K562 (cell line): Measurements from ENCODE around the gene ZNF433. TPM values are rescaled to one million over a fixed set of nuclear protein-coding genes. Genes with fewer than 3 reads are reported as not detected.

ENCODE experiments used
- ADNP ChIP-seq: fragments of 200-800 bp; sonication (Bioruptor generic); IDR thresholded peaks from 2 replicates; pipeline ENCODE4 v1.6.1; 2016; ENCODE audit warnings: missing genetic modification characterization, missing compliant biosample characterization
- ATF3 ChIP-seq, 2 experiments: fragments of 450-650 bp in 1 of 2; sonication (generic) in 1 of 2; formaldehyde crosslinking in 1 of 2; IDR thresholded peaks in 1 of 2; conservative IDR thresholded peaks in 1 of 2; 2 replicates each; pipeline versions ENCODE4 v1.6.1 to v1.8.1; 2016 to 2023; ENCODE audit warnings: mild to moderate bottlenecking in 2 of 2, moderate library complexity in 2 of 2, inconsistent platforms in 1 of 2, missing genetic modification reagents in 1 of 2
- BCL6 ChIP-seq: fragments of 250-450 bp; sonication (Bioruptor Pico); IDR thresholded peaks from 2 replicates; pipeline ENCODE4 v1.4.0; 2020
- BCOR ChIP-seq: fragments of 450-650 bp; IDR thresholded peaks from 2 replicates; pipeline ENCODE4 v1.6.1; 2016
- HMG20A ChIP-seq: fragments of 450-650 bp; formaldehyde crosslinking; conservative IDR thresholded peaks from 2 replicates; pipeline ENCODE4 v1.4.0; 2020; ENCODE audit warnings: mild to moderate bottlenecking, mixed read lengths
- MIER1 ChIP-seq: fragments of 450-650 bp; IDR thresholded peaks from 2 replicates; pipeline ENCODE4 v1.6.1; 2016; ENCODE audit warnings: antibody characterized with exemption, mild to moderate bottlenecking, low read depth
- NFRKB ChIP-seq: fragments of 450-650 bp; IDR thresholded peaks from 2 replicates; pipeline ENCODE4 v1.6.1; 2016; ENCODE audit warnings: low read depth
- POLR2G ChIP-seq: fragments of 200-400 bp; formaldehyde crosslinking; IDR thresholded peaks from 2 replicates; pipeline ENCODE4 v1.6.1; 2017; ENCODE audit warnings: low read depth, mild to moderate bottlenecking, antibody characterized with exemption, low read length, moderate library complexity
- PTBP1 ChIP-seq: fragments of 200-400 bp; formaldehyde crosslinking; IDR thresholded peaks from 2 replicates; pipeline ENCODE4 v1.6.1; 2017; ENCODE audit warnings: low read depth, low read length
- RAD21 ChIP-seq, 2 experiments: fragments of 250-450 bp in 1 of 2; fragments of 450-650 bp in 1 of 2; sonication (Bioruptor Pico) in 1 of 2; formaldehyde crosslinking in 1 of 2; IDR thresholded peaks in 1 of 2; conservative IDR thresholded peaks in 1 of 2; 2 replicates each; pipeline versions ENCODE4 v1.4.0 to v1.8.0; 2020 to 2022; ENCODE audit warnings: mild to moderate bottlenecking in 2 of 2, moderate library complexity in 1 of 2
- RBM15 ChIP-seq: fragments of 200-400 bp; formaldehyde crosslinking; IDR thresholded peaks from 2 replicates; pipeline ENCODE4 v1.6.1; 2018; ENCODE audit warnings: mild to moderate bottlenecking, low read length, moderate library complexity; ENCODE audit not compliant: insufficient read depth
- SMARCB1 ChIP-seq: IDR thresholded peaks from 2 replicates; pipeline ENCODE4 v1.6.1; 2011; ENCODE audit warnings: improper control_type of control experiment, low read depth; ENCODE audit not compliant: insufficient read length
- WHSC1 ChIP-seq: IDR thresholded peaks from one replicate; pipeline ENCODE4 v1.6.1; 2012; ENCODE audit warnings: low read length, control low read depth, inconsistent platforms
- ZBTB1 ChIP-seq: sonication (generic); formaldehyde crosslinking; IDR thresholded peaks from 2 replicates; pipeline ENCODE4 v1.8.1; 2023; ENCODE audit warnings: missing genetic modification reagents, low read depth, mild to moderate bottlenecking, borderline replicate concordance
- ZBTB7A ChIP-seq: IDR thresholded peaks from 2 replicates; pipeline ENCODE4 v1.6.1; 2011; ENCODE audit warnings: low read depth, mild to moderate bottlenecking, low read length, moderate library complexity, borderline replicate concordance; ENCODE audit not compliant: control insufficient read depth
- ZNF232 ChIP-seq: sonication (generic); formaldehyde crosslinking; IDR thresholded peaks from 2 replicates; pipeline ENCODE4 v1.8.0; 2022; ENCODE audit warnings: mild to moderate bottlenecking, missing genetic modification reagents
- ZNF3 ChIP-seq: fragments of 250-450 bp; sonication (Bioruptor Pico); IDR thresholded peaks from 2 replicates; pipeline ENCODE4 v1.5.0; 2021; ENCODE audit warnings: mild to moderate bottlenecking, moderate library complexity
- ZNF445 ChIP-seq: fragments of 250-450 bp; sonication (Bioruptor Pico); IDR thresholded peaks from 2 replicates; pipeline ENCODE4 v1.4.0; 2020; ENCODE audit warnings: low read depth, mild to moderate bottlenecking, moderate library complexity
- ZNF668 ChIP-seq: fragments of 250-450 bp; sonication (Bioruptor Pico); IDR thresholded peaks from 2 replicates; pipeline ENCODE4 v1.8.0; 2022; ENCODE audit warnings: mild to moderate bottlenecking, inconsistent platforms
- ZNF740 ChIP-seq, 3 experiments: fragments of 200-800 bp in 1 of 3; sonication (Bioruptor generic) in 1 of 3; sonication (generic) in 1 of 3; formaldehyde crosslinking in 1 of 3; IDR thresholded peaks; 2 replicates each; pipeline versions ENCODE4 v1.6.1 to v1.8.0; 2016 to 2022; ENCODE audit warnings: mild to moderate bottlenecking in 2 of 3, missing compliant biosample characterization in 2 of 3, missing genetic modification characterization in 2 of 3, missing genetic modification reagents in 1 of 3
- ZNF764 ChIP-seq: fragments of 250-450 bp; sonication (Bioruptor Pico); IDR thresholded peaks from 2 replicates; pipeline ENCODE4 v1.4.0; 2020; ENCODE audit warnings: low read depth, mild to moderate bottlenecking, moderate library complexity
- polyA plus RNA-seq, 8 experiments: library from polyadenylated mRNA; depleted of rRNA in 4 of 8; stranded (reverse) in 5 of 8; unstranded in 3 of 8; fragments of >200 nt; fragmentation: Nextera tagmentation in 2 of 8; fragmentation: Illumina TruSeq in 1 of 8; extraction: Ambion mirVana in 2 of 8; extraction: Trizol in 1 of 8; gene quantifications; 2 replicates each; pipeline versions ENCODE4 v1.2.1 to v1.2.3, GENCODE V29; 2011 to 2014; ENCODE audit warnings: inconsistent platforms in 1 of 8, missing spikeins in 1 of 8
- total RNA-seq, 7 experiments: library from RNA; depleted of rRNA in 6 of 7; stranded (reverse); fragments of >200 nt in 6 of 7; fragmentation: Illumina TruSeq in 2 of 7; extraction: Trizol in 2 of 7; gene quantifications; 2 replicates each; pipeline versions ENCODE4 v1.2.1 to v1.2.3, GENCODE V29; 2011 to 2021; ENCODE audit warnings: low replicate concordance in 1 of 7
- TF ChIP-seq, protein P1 (sequence below): fragments of 450-650 bp; formaldehyde crosslinking; IDR thresholded peaks from 2 replicates; pipeline ENCODE4 v1.4.0; 2020; ENCODE audit warnings: mild to moderate bottlenecking, moderate library complexity
- TF ChIP-seq, protein P2 (sequence below): fragments of 450-650 bp; IDR thresholded peaks from 2 replicates; pipeline ENCODE4 v1.6.1; 2016; ENCODE audit warnings: antibody characterized with exemption

The ZNF433 gene
- total and polyA plus RNA-seq, 9 of the 15 experiments (the other 6 are each of a cell fraction or from before 2014, with no cell fraction given): 2.0 to 4.1 (median 2.9) TPM

DNA sequence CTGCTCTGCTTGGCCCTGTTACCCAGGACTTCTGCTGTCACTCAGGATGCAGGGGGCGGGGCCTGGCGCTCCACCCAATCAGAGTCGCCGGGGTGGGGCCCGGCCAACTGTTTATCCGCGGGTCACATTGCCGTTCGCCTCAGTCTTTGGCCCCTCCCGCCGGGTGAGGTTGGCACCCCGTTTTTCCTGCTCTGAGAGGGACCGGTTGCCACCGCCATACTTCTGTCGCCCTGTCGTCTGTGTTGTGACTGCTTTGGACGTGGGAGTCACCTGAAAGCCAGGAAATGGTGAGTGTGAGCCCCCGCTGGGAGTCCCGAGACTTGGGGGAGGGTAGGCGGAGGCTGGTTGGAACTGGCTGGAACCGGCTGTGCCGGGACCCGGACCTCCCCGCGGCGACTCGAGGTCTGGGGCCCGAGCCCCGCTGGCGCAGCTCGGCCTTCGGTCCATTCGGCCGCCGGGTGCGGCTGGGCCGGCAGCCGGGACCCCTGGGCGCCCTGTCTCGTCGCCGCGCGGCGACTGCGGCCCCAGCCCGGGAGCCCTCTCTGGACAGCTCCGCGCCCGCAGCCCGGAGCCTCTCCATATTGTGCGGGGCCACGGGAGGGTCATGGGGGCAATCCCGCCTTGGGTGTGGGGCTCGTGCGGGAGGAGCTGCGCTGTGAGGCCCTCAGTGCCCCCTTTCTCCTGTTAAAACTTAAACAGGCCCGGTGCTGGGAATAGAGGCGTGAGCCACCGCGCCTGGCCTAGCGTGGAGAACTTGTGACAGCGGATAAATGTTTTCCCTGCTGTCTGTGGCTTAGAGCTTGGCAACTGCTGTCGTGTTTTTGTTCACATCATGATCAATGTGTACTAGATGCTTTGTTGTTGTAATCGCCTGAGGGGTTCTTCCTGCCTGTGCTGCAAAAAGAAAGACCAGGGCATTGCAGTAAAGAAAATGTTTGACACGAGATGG is 29.4 kb upstream of the ZNF433 start, which contains the start of gene ZNF844 (continued):
- TF ChIP-seq, protein P1, sequence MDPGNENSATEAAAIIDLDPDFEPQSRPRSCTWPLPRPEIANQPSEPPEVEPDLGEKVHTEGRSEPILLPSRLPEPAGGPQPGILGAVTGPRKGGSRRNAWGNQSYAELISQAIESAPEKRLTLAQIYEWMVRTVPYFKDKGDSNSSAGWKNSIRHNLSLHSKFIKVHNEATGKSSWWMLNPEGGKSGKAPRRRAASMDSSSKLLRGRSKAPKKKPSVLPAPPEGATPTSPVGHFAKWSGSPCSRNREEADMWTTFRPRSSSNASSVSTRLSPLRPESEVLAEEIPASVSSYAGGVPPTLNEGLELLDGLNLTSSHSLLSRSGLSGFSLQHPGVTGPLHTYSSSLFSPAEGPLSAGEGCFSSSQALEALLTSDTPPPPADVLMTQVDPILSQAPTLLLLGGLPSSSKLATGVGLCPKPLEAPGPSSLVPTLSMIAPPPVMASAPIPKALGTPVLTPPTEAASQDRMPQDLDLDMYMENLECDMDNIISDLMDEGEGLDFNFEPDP (CRISPR knock-in tag): no peak
- TF ChIP-seq ATF3 (IDR thresholded peaks at IDR 0.05) (no peak), ATF3 (CRISPR knock-in tag; conservative IDR thresholded peaks at IDR 0.05) (no peak), POLR2G (peak; percentile 98), RBM15 (no peak), SMARCB1 (no peak), ZBTB1 (CRISPR knock-in tag) (no peak), RAD21 (CRISPR knock-in tag; conservative IDR thresholded peaks at IDR 0.05 in 1 of 2, IDR thresholded peaks at IDR 0.05 in 1 of 2) (no peak), ZNF668 (no peak), WHSC1 (no peak), MIER1 (no peak), BCL6 (CRISPR knock-in tag) (no peak), ZNF764 (CRISPR knock-in tag) (no peak), NFRKB (no peak), ZBTB7A (no peak), ZNF3 (CRISPR knock-in tag) (no peak), ADNP (tag) (no peak), PTBP1 (no peak), ZNF740 (CRISPR knock-in tag; IDR thresholded peaks at IDR 0.05) (no peak), ZNF740 (tag; IDR thresholded peaks at IDR 0.05) (no peak), ZNF232 (CRISPR knock-in tag) (no peak), HMG20A (CRISPR knock-in tag) (no peak), BCOR (0 out of 2 replicates have a peak, but pooled peaks have one; percentile 22), ZNF445 (CRISPR knock-in tag) (no peak)
- TF ChIP-seq, protein P2, sequence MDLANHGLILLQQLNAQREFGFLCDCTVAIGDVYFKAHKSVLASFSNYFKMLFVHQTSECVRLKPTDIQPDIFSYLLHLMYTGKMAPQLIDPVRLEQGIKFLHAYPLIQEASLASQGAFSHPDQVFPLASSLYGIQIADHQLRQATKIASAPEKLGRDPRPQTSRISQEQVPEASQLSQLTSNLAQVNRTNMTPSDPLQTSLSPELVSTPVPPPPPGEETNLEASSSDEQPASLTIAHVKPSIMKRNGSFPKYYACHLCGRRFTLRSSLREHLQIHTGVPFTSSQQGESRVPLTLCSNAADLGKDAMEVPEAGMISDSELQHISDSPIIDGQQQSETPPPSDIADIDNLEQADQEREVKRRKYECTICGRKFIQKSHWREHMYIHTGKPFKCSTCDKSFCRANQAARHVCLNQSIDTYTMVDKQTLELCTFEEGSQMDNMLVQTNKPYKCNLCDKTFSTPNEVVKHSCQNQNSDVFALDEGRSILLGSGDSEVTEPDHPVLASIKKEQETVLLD: no peak
